OCI-LY7 (cell line): Measurements from ENCODE around the gene ARID5B.

Experiments used
- CTCF ChIP-seq: fragments of 200-600 bp; sonication (generic); conservative IDR thresholded peaks from 2 replicates; pipeline ENCODE4 v1.5.1; 2014; ENCODE audit warnings: mild to moderate bottlenecking, antibody characterized with exemption, low read length, moderate library complexity, mixed read lengths
- EZH2phosphoT487 ChIP-seq: fragments of 200-600 bp; sonication (generic); IDR thresholded peaks from 2 replicates; pipeline ENCODE4 v1.6.1; 2018; ENCODE audit warnings: low read depth, borderline replicate concordance, mild to moderate bottlenecking, mixed run types, antibody characterized with exemption, low read length, moderate library complexity, mixed read lengths

GRCh38 chr10:62037890-62038608, 136.6 kb downstream of the ARID5B start:
- no peak for TF ChIP-seq CTCF
- TF ChIP-seq EZH2phosphoT487 = no peak
